IMR-90 (cell line): Measurements from ENCODE around the gene ARHGAP18.

Experiments used
- CTCF ChIP-seq: conservative IDR thresholded peaks from 2 replicates; pipeline ENCODE4 v1.5.1; 2012; ENCODE audit warnings: mild to moderate bottlenecking, low read depth, low read length, improper control_type of control experiment
- POLR2A ChIP-seq: IDR thresholded peaks from 2 replicates; pipeline ENCODE4 v1.6.1; 2012; ENCODE audit warnings: mild to moderate bottlenecking, low read depth, low read length

GRCh38 chr6:129726650-129727049, 16.7 kb upstream of the ARHGAP18 start:
- TF ChIP-seq CTCF (no peak), POLR2A (no peak)
